Stimulated activated naive CD4-positive, alpha-beta T cell (primary cell): Measurements from ENCODE around the gene SMIM44.
A peak's percentile ranks its signal among the peaks of the same experiment; 100 is the strongest.
"Not testable (repeated sequence)": the region's sequence is repeated elsewhere in the genome, so short reads cannot be mapped to it uniquely, and the experiment has no call there.

Source experiments
- DNase-seq, 6 experiments: peaks; one replicate each; lab custom pipeline; 2025; lab: John Stamatoyannopoulos, UW

The SMIM44 gene

GRCh38 chr19:3457528-3458228 lies 25.6 kb downstream of the SMIM44 start:
- no peak for DNase-seq

GRCh38 chr19:3456925-3457527 lies 26.2 kb downstream of the SMIM44 start:
- no peak for DNase-seq

DNA sequence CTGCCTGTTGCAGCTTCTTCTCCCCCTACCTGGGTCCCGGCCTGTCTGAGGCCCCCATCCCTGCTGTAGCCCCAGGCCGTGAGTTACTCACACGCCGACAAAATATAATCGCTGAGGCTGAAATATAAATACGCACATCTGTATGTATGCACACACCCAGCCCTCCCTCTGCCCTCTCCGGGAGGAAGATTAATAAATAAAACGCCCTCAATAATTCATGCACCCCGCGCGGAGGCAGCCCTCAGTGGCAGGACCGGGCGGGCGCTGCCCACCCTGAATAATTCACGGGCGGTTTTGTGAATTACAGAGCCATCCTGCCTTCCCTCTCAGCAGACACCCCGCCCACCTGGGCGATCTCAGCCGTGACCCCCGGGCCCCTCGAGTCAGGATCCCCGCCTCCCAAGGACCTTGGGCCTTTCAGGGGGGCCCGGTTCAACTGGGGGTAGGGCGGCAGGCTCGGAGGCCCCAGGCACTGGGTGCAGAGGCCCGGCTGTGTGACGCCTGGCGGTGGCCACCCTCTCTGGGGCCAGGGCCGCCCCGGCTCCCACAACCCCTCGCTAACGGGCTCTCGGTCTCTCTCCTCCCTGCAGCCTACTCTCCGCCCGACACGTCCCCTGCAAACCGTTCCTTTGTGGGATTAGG lies 27.2 kb downstream of the SMIM44 start:
- DNase-seq, result no peak

DNA sequence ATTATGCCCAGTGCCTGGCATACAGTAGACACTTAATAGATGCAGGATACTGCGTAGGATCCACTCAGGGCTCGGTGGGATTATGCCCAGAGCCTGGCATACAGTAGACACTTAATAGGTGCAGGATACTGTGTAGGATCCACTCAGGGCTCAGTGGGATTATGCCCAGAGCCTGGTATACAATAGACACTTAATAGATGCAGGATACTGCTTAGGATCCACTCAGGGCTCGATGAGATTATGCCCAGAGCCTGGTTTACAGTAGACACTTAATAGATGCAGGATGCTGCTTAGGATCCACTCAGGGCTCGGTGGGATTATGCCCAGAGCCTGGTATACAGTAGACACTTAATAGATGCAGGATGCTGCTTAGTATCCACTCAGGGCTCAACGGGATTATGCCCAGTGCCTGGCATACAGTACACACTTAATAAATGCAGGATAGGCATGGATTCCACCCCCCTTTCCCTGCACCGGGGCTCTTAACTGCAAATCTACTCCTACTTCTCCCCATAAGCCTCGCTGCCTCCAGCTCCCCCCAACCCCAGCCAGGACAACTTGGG lies 27.8 kb downstream of the SMIM44 start:
- DNase-seq, result no peak

GRCh38 chr19:3454656-3455392 lies 28.4 kb downstream of the SMIM44 start:
- no peak for DNase-seq

GRCh38 chr19:3453840-3454239 lies 29.4 kb downstream of the SMIM44 start:
- no peak for DNase-seq

- not testable (repeated sequence) for DNase-seq
Measured at GRCh38 chr19:3452942-3453214, 30.4 kb downstream of the SMIM44 start.

GRCh38 chr19:3452171-3452941 lies 30.9 kb downstream of the SMIM44 start:
- no peak for DNase-seq

GRCh38 chr19:3451451-3451866 lies 31.8 kb downstream of the SMIM44 start:
- DNase-seq, result no peak

- no peak for DNase-seq
Measured at GRCh38 chr19:3450796-3451411, 32.3 kb downstream of the SMIM44 start.

- no peak for DNase-seq
Measured at GRCh38 chr19:3448616-3449334, 34.5 kb downstream of the SMIM44 start.

GRCh38 chr19:3446657-3447056 lies 36.6 kb downstream of the SMIM44 start:
- not testable (repeated sequence) for DNase-seq

DNA sequence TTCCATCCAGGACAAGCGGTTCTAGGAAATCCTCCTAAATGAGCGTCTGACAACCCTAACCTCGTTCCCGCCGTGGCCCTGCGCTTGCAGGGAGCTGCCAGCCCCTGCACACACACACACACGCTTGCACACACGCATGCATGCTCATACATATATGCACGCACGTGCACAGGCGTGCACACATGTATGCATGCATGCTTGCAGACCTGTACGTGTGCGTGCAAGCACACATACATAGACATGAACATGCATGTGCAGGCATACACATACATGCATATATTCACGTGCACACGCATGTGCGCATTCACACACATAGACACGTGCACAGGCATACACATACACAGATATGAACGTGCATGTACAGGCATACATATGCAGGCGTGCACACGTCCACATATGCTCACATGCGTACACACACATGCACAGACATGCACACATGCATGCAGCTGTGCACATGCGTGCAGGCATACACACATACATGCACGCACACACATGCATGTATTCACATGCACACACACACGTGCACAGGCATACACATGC lies 38.5 kb downstream of the SMIM44 start:
- no peak for DNase-seq

DNA sequence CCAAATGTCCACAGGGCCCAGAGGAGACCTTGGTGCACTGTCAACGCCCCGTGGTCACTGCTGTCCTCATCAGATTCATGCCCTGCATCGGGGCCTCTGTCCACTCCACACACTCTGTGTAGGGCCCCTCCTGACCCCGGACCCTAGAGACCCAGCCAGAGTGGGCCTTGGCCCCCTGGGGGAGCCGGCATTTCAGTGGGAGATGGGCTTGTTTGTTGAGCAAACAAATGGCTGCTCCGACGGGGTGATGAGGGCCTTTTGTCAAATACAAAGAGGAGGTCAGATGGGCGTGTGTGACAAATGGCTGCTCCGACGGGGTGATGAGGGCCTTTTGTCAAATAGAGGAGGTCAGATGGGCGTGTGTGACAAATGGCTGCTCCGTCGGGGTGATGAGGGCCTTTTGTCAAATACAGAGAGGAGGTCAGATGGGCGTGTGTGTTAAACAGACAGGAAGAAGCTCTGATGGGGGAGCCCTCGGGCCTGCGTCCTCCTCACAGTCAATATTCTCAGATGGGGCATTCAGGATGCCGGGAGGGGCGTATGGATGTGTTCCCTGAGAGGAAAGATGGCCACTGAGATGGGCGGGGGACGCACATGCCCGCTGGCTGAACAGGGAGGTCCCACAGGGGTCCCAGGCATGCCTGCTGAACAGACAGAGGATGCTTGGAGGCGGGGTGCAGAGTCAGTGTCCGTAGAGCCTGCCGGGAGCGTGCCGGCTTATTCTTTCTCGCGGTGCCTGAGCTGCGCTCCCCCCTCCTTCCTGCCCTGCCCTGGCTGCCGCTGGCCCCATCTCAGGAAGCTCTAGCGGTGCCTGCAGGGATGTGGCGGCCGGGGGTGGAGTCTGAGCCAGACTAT lies 39.2 kb downstream of the SMIM44 start:
- no peak for DNase-seq

GRCh38 chr19:3442487-3443071 lies 40.7 kb downstream of the SMIM44 start:
- DNase-seq, result no peak

GRCh38 chr19:3441986-3442329 lies 41.3 kb downstream of the SMIM44 start:
- DNase-seq, result no peak

- no peak for DNase-seq
Measured at GRCh38 chr19:3441089-3441985, 41.9 kb downstream of the SMIM44 start.

DNA sequence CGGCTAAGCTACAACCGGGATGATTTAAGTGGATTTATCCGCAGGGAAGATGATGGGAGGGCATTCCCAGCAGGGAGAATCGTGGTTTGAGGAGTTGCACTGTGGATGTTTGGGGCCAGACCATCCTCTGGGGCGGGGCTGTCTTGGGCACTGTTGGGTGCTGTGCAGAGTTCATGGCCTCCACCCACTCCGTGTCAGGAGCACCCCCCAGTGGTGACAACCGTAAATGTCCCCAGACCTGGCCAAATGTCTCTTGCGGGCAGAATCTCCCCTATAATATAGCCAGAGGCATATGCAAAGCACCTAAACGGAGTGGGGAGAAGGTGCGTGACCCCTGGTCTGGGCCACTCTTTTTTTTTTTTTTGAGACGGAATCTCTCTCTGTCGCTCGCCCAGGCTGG lies 43.2 kb downstream of the SMIM44 start:
- peak; percentile 6 to 59 (median 32) for DNase-seq
